HG03045 (cell line): ENCODE results near the gene TMEM116.
"Not testable (repeated sequence)": the region's sequence is repeated elsewhere in the genome, so short reads cannot be mapped to it uniquely, and the experiment has no call there.

ENCODE experiments used
- ATAC-seq: cut with Tn5 transposase; IDR thresholded peaks from one replicate; pipeline ENCODE4 v1.9.1; 2021; ENCODE audit warnings: mild to moderate bottlenecking, moderate library complexity; ENCODE audit not compliant: unreplicated experiment

Gene TMEM116

DNA sequence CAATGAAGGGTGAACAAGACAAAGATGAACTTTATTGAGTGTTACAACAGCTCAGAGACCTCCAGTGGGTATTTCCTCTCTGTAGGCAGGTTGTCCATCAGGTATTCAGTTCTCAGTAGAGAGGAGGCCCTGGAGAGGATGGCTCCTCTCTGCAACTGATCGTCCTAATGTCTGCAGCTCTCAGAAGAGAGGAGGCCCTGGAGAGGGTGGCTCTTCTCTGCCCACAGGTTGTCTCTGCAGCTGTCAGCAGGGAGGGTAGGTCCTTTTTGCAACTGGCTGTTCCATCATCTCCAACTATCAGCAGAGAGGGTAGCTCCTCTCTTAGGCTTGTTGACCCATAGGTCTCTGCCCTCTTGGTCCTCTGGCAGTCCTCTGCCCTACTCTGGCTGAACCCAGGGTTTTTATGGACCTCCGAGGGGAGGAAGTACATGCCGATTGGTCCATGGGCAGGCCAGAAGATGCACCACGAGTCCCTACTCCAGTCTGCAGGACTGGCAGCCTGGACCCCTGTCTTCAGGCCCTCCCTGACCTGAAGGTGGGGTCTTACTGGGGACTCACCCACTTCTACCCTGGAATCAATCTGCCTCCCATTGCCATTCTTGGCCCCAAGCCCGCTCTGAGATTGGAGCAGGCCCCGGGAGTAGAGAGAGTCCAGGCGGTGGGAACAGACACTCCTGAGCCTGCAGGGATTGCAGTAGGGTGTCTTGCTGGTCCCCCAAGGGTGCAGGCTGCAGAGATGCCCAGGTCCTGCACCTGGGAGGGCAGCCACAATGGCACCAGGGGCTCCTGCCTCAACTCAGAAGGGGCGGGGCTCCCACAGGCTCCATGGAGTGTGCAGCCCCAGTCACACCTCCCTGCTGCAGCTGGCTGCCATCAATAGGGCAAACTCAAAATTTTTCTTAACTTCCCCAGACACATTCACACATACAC, 2.3 kb downstream of the TMEM116 start:
- no peak for ATAC-seq

GRCh38 chr12:112009596-112009995, 3.4 kb downstream of the TMEM116 start:
- not testable (repeated sequence) for ATAC-seq

GRCh38 chr12:112008918-112009317, 4.0 kb downstream of the TMEM116 start:
- ATAC-seq, result no peak

GRCh38 chr12:112007945-112008344, 5.0 kb downstream of the TMEM116 start:
- no peak for ATAC-seq

DNA sequence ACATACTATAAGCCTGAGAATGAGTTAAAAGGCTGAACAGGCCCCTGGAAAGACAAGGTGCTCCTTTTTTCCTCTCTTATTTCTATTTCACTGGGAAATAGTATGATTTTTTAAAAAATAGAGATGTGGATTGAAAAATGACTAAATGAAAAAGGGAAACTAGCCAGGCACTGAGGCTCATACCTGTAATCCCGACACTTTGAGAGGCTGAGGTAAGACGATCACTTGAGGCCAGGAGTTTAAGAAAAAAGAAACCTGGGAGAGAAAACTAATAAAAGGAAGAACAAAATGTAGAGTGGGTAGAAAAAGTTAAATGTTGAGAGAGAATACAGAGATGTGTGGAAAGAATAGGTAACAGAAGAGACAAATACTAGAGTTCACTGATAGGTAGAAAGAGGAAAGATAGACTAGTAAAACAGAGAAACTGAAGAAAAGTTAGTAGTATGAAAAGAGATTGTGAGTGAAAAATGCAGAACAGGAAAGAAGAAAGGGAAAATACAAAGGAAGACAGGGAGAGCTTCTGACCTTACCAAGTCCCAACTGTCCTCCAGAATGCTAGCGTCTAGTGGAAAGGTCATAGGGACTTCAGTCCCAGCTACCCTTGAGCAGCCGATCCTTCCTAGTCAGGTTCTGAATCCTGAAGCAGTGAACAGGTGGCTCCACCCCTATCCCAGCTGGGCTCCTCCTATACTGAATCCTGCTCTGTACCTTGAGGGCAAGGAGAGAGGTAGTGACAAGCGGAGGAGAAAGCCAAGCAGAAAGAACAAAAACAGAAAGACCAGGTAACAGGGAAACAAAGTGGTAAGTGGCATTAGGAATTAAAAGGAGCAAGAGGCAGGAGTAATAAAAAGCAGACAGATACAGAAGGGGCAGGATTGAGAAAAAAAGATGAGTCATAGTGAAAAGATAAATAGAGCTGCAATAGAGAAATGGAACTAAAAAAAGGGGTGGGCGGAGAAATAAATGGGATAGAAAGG, 7.3 kb downstream of the TMEM116 start:
- no peak for ATAC-seq

DNA sequence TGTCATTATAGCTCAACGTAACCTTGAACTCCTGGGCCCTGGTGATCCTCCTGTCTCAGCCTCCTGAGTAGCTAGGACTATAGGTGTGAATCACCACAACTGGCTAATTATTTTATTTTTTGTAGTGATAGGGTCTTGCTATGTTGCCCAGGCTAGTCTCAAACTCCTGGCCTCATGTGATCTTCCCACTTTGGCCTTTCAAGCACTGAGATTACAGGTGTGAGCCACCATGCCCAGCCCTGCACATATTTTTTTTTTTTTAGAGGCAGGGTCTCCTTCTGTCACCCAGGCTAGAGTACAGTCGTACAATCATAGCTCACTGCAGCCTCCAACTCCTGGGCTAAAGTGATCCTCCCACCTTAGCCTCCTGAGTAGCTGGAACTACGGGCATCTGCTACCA, 8.9 kb downstream of the TMEM116 start:
- ATAC-seq, result no peak

- no peak for ATAC-seq
Observed at GRCh38 chr12:112001576-112001975, 11.4 kb downstream of the TMEM116 start.

DNA sequence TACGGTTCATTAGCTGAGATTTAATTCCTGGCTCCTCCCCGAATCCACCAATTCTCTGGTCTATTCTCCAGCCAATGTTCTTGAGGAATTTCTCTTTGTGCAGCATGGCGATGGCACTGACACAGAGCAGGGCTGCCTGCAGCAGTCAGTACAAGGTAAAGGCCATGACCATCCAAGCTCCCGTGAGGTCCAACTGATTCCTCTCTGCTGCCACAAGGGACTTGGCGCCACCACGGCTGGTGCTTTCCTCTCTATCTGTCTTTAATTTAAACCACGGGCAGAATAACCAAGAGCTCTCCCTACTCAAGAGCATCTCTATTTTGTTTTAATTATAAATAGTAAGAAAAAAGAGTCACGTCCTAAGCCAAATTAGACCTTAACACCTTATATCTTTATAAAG, 12.1 kb downstream of the TMEM116 start:
- ATAC-seq, result no peak

- not testable (repeated sequence) for ATAC-seq
Observed at GRCh38 chr12:111999129-111999528, 13.8 kb downstream of the TMEM116 start.

GRCh38 chr12:111998015-111998414, 14.9 kb downstream of the TMEM116 start:
- ATAC-seq, result no peak

- no peak for ATAC-seq
Observed at GRCh38 chr12:111997300-111997699, 15.7 kb downstream of the TMEM116 start.

GRCh38 chr12:111995782-111996480, 17.0 kb downstream of the TMEM116 start:
- ATAC-seq, result no peak

- not testable (repeated sequence) for ATAC-seq
Observed at GRCh38 chr12:111994211-111995111, 18.5 kb downstream of the TMEM116 start.

GRCh38 chr12:111993292-111994150, 19.4 kb downstream of the TMEM116 start:
- no peak for ATAC-seq

DNA sequence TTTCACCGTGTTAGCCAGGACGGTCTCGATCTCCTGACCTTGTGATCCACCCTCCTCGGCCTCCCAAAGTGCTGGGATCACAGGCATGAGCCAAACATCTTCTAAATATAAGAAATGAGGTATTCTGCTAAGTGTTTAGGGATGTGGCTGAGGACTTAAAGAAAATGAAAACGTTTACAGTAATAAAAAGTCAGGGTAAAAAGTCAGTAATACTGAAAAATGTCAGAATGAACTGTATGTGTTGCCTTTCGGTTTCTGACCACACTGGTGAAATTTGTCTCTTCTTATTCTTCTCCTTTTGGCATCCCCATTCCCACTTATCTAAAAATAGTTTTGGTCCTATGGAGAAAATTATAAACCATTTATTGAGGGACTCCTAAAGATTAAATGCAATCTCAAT, 20.5 kb downstream of the TMEM116 start:
- ATAC-seq, result no peak

DNA sequence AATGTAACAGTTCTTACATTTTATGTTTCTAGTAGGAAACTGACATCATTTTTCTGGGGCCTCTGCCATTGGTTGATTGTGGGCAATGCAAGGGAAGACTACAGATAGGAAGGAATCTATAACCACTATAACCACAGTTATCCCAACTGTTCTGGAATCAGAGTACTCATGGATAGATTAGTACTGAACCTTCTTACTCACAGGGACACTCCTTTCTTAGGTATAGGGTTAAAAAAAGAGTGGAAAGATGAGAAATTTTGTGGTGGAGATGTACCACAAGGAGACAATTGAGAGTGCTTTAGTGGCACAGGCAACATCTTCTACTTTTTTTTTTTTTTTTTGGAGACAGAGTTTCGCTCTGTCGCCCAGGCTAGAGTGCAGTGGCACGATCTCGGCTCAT, 21.0 kb downstream of the TMEM116 start:
- no peak for ATAC-seq

DNA sequence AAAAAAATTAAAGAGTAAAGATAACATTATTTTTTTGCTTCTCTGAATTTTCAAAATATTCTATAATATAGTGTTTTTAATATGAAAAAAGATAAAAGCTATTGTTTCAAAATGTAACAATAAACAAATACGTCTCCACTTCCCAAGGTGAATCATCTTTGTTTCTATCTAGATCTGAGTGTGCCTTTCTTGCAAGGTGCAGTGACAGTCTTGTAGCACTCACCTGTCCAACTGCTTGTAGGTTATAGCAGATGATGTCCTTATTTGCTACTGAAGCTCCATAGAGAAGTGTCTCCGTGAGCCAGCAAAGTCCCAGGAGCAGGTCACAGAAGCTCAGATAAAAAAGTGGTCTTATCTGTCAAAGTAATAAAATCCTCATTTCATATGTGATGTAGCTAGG, 21.4 kb downstream of the TMEM116 start:
- ATAC-seq, result no peak

DNA sequence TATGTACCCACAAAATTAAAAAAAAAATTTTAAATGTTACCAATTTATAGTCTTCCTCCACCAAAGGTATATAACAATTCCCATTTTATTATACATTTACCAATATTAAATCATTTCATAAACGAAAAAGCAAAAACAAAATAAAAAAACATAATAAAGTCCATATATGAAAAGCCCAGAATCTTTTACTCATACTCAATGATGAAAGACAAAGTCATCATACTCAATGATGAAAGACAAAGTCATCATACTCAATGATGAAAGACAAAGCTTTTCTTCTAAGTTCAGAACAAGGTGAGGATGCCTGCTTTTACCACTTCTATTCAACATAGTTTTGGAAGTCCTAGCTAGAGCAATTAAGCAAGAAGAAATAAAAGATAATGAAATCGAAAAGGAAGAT, 28.1 kb downstream of the TMEM116 start:
- ATAC-seq, result no peak

- no peak for ATAC-seq
Observed at GRCh38 chr12:111981987-111982386, 31.0 kb downstream of the TMEM116 start.
